ENCODE measurements around the gene SNX30. TPM values are rescaled to one million over a fixed set of nuclear protein-coding genes. Genes with fewer than 3 reads are reported as not detected.

Gene SNX30
- total RNA-seq, 1 donor from 2014 or later = 4.3 TPM

GRCh38 chr9:112848316-112849151 lies 98.0 kb downstream of the SNX30 start:
- ATAC-seq = no peak
- no peak for DNase-seq
- intact Hi-C loops (cut with micrococcal nuclease) = no loop called here

DNA sequence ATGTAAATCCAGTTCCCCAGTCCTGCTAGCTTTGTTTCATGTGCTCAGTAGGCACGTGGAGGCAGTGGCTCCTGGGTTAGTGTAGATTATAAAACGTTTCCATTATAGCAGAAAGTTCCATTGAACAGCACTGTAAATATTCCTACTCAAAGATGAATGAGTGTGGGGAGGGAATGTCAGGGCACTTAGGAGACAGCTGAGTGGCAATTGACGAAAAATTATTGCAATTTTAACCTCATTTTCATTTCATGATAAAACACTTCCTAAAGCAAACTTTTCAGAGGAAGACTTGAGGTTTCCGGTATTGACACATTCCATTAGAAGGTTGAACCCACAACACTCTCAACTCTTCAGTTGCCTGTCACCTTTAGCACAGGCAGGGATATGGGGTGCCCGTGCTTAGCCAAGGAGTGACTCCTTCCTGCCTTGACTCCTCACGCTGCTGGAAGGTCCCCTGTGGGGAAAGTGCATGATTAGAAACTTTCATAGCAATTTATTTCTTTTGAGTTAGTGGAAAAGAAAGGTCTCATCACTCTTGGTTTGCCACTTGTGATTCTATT lies 98.9 kb downstream of the SNX30 start:
- intact Hi-C loops (cut with micrococcal nuclease) = no loop called here
- ATAC-seq (no peak), DNase-seq (no peak)

DNA sequence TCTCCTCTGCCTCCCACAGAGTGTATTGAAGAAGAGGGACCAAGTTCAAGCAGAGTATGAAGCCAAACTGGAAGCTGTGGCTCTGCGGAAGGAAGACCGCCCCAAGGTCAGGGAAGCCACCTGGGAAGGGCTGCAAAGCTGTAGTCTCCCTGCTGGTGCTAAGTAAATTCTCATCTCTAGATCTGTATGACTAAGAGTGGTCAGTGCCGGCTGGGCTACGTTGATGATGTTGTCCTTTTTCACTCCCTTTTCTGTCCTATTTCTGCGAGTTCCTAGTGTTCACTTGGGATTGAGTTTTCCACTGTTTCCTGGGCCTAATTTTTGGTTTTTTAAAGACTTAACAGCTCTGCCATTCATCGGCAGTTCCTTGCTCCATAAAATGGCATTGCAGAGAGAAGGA lies 100.3 kb downstream of the SNX30 start:
- intact Hi-C loops (cut with micrococcal nuclease) = no loop called here
- ATAC-seq = no peak
- DNase-seq = no peak

DNA sequence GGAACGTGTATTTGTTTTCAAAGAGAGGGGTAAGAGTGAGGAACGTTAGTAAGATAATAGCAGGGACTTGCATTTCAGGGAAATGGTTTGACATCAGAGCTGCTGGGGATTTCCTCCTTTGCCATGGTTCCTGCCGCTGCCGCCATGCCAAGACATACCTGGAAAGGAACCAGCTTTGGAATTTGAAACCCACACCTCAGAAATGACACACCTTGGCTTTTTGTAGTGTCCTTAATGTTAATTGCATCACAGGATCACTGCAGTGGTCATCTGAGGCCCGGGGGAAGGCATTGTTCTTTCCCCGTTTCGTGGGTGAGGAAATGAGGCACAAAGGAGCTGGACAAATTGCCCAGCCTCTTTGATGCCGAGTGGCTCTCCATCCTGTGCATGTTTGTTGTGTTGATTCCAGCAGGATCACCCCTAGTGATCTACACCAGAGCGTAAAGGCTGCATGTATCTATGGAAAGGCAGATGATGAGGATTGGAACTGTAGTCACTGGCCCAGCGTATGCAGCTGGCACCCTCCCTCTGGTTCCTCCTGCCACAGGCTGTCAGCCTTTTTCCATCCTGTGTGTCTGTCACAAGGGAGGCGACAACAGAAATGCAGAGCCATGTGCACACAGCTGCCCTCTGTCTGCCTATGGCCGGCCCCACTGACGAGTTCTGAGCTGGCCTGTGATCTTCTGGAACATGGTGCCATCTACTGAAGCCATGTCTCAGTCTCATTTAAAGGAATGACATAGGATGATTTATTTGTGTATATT lies 102.4 kb downstream of the SNX30 start:
- intact Hi-C loops (cut with micrococcal nuclease) = no loop called here
- no peak for ATAC-seq
- no peak for DNase-seq

- intact Hi-C loops (cut with micrococcal nuclease) = no loop called here
- no peak for DNase-seq
- ATAC-seq = no peak
Measured at GRCh38 chr9:112853882-112854585, 103.5 kb downstream of the SNX30 start.

GRCh38 chr9:112854657-112855056 lies 104.1 kb downstream of the SNX30 start:
- no peak for ATAC-seq
- intact Hi-C loops (cut with micrococcal nuclease) = no loop called here

DNA sequence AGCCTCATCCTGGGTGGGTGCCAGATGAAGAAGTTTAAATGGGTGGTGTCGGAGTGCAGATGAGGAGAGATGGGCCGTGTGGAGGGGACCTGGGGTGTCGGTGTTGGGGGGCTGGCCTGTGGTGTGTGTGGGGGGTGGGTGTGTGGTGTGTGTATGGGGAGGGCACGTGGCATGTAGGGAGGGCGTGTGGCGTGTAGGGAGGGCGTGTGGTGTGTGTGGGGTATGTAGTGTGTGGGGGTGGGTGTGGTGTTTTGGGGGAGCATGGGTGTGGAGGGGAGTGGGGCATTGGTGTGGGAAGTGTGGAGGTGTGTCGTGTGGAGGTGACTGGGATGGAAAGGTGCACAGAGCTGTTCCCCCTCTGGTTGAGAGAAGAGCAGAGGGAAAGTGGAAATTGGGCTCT lies 105.6 kb downstream of the SNX30 start:
- DNase-seq = no peak
- ATAC-seq = no peak
- intact Hi-C loops (cut with micrococcal nuclease) = no loop called here

More at GRCh38 chr9:112854657-112855056, 104.1 kb downstream of the SNX30 start:
- DNase-seq = no peak

- ATAC-seq (no peak), DNase-seq (no peak)
- intact Hi-C loops (cut with micrococcal nuclease) = no loop called here
Measured at GRCh38 chr9:112856843-112857242, 106.3 kb downstream of the SNX30 start.

GRCh38 chr9:112858005-112858404 lies 107.4 kb downstream of the SNX30 start:
- intact Hi-C loops (cut with micrococcal nuclease) = no loop called here
- no peak for DNase-seq
- no peak for ATAC-seq

- intact Hi-C loops (cut with micrococcal nuclease) = no loop called here
- no peak for DNase-seq
- ATAC-seq = peak; percentile 41
Measured at GRCh38 chr9:112858625-112859147, 108.1 kb downstream of the SNX30 start.

- intact Hi-C loops (cut with micrococcal nuclease) = no loop called here
- DNase-seq (no peak), ATAC-seq (no peak)
Measured at GRCh38 chr9:112860451-112860850, 109.9 kb downstream of the SNX30 start.

DNA sequence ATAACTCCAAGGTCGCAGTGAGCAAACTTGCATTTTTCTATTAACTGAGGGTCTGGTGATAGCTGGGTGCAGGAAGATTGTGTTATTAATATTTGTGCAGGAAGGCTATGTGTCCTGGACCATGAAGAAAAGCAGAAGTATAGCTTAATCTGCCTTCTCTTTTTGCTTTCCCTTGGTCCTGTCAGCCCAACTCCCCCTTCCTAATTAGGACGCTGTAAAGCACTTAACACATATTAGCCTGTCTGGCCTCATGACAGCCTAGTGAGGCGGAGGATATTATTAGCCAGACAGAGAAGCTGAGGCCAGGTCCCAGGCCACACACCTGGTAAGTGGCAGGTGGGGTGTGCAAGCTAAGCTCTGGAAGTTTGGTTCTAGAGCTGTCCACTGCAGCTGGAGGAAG lies 110.6 kb downstream of the SNX30 start:
- intact Hi-C loops (cut with micrococcal nuclease) = no loop called here
- peak; percentile 53 for ATAC-seq
- no peak for DNase-seq

- intact Hi-C loops (cut with micrococcal nuclease) = no loop called here
Measured at GRCh38 chr9:112861638-112862555, 111.3 kb downstream of the SNX30 start.

GRCh38 chr9:112863214-112863613 lies 112.7 kb downstream of the SNX30 start:
- DNase-seq = peak; percentile 44
- ATAC-seq = peak; percentile 66
- intact Hi-C loops (cut with micrococcal nuclease) = no loop called here

More at GRCh38 chr9:112861638-112862555, 111.3 kb downstream of the SNX30 start:
- ATAC-seq (peak; percentile 72), DNase-seq (peak; percentile 38)

GRCh38 chr9:112863746-112864145 lies 113.2 kb downstream of the SNX30 start:
- no peak for ATAC-seq
- intact Hi-C loops (cut with micrococcal nuclease) = no loop called here
- no peak for DNase-seq

- no peak for DNase-seq
- ATAC-seq = no peak
Measured at GRCh38 chr9:112864403-112864802, 113.8 kb downstream of the SNX30 start.

DNA sequence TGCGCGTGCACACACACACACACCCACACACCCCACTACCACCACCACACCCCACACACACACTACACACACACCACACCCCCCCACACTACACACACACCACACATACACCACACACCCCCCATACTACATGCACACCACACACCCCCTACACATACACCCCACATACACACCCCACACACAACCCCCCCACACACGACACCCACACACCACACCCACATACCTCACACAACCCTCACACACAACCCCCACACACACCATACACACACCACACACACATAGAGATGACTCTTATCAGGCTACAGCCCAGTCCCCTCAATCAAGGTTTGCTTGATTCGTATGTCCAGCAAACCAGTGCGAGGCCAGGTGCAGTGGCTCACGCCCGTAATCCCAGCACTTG lies 114.4 kb downstream of the SNX30 start:
- intact Hi-C loops (cut with micrococcal nuclease) = no loop called here

More at GRCh38 chr9:112864403-112864802, 113.8 kb downstream of the SNX30 start:
- intact Hi-C loops (cut with micrococcal nuclease) = no loop called here

GRCh38 chr9:112866662-112867274 lies 116.2 kb downstream of the SNX30 start:
- intact Hi-C loops (cut with micrococcal nuclease) = no loop called here
- ATAC-seq (no peak), DNase-seq (no peak)

More for the DNA sequence above, 114.4 kb downstream of the SNX30 start:
- DNase-seq = no peak
- ATAC-seq = no peak
